Rectal smooth muscle tissue (tissue), 1 donor: ENCODE results near the gene DZIP1.
A peak's percentile ranks its signal among the peaks of the same experiment; 100 is the strongest.

Experiments
- H3K27ac ChIP-seq: one replicate; pipeline ENCODE4 v1.7.0; 2013; ENCODE audit warnings: low read depth, low read length, inconsistent platforms
- H3K27me3 ChIP-seq: one replicate; pipeline ENCODE4 v1.7.0; 2013; ENCODE audit warnings: low read length; ENCODE audit not compliant: control insufficient read depth, insufficient read depth
- H3K36me3 ChIP-seq: one replicate; pipeline ENCODE4 v1.7.0; 2013; ENCODE audit warnings: low read length; ENCODE audit not compliant: control insufficient read depth, insufficient read depth
- H3K4me1 ChIP-seq: one replicate; pipeline ENCODE4 v1.7.0; 2013; ENCODE audit warnings: low read length; ENCODE audit not compliant: control insufficient read depth, insufficient read depth
- H3K4me3 ChIP-seq: one replicate; pipeline ENCODE4 v1.7.0; 2013; ENCODE audit warnings: low read length
- H3K9ac ChIP-seq: one replicate; pipeline ENCODE4 v1.7.0; 2013; ENCODE audit warnings: low read length

The DZIP1 gene

GRCh38 chr13:95608640-95609323 lies 35.7 kb downstream of the DZIP1 start:
- Histone ChIP-seq H3K27me3 (no peaks in the 10 kb centered on the region), H3K27ac (no peak overlapping the region), H3K9ac (no peak overlapping the region), H3K4me3 (no peak overlapping the region), H3K4me1 (no peaks in the 10 kb centered on the region), H3K36me3 (no peaks in the 10 kb centered on the region)

DNA sequence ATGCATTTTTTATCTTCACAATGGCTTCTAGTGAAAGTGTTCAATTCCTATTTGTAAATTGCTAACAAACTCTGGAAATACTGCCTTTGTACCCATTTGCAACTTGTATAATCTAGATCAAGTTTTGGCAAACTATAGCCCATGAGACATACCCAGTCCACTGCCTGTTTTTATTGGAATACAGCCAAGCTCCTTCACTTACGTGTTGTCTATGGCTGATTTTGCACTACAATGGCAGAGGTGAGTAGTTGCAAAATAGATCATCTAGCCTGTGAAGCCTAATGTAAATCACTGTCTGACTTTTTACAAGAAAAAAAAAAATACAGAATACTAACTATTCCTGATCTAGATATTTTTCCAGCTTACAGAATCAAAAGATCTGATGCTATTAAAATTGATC lies 37.1 kb downstream of the DZIP1 start:
- H3K27ac ChIP-seq, result no peak overlapping the region
- H3K4me3 ChIP-seq, result no peak overlapping the region
- no peaks in the 10 kb centered on the region for H3K36me3 ChIP-seq
- no peaks in the 10 kb centered on the region for H3K4me1 ChIP-seq
- H3K27me3 ChIP-seq, result no peaks in the 10 kb centered on the region
- no peak overlapping the region for H3K9ac ChIP-seq

DNA sequence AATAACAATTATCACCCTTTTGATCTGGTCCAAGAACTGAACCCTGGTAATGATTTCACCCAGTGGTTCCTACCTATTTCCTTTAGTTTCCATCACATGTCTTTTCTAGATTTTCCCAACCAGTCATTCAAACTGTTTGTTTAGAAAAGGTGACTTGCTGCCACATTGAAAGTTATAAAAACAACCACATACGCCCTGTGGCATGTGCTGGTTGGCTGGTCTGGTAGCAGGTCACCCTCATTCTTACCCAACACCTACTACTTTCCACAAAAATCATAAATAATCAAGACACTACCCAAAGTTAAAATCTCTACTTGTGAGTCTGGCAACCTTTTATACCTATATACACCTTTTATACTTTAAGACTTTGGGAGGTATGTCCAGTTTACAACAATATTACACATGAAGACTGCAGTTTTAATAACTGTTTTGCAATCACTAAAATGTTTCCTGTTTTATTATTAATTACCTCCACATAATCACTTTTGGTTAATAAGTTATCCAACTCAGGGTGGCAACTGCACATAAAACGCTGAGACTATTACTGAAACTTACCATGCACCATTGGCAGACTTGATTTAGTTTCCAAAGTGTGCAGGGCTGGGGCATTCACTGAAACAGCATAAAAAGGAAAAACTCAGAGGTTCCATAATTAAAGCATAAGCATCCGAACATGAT lies 38.9 kb downstream of the DZIP1 start:
- no peak overlapping the region for H3K9ac ChIP-seq
- no peaks in the 10 kb centered on the region for H3K4me1 ChIP-seq
- H3K27me3 ChIP-seq, result no peaks in the 10 kb centered on the region
- no peak overlapping the region for H3K27ac ChIP-seq
- H3K36me3 ChIP-seq, result peaks cover 3% of the 10 kb centered on the region
- no peak overlapping the region for H3K4me3 ChIP-seq

DNA sequence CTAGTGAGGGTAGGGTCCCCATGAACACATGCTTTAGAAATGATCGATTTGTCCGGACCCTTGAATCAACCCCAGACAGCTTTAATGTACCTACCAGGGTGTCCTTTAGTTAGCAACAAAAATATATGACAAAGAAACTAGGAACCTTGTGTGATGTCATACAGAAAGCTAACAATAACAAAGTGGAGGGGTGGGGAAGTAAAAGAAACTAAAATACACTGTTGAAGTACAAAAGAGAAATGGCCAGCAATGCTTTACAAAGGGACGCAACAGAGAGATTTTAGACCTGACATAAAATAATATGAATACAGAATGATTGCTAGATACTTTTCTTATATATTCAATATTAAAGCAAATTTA lies 40.0 kb downstream of the DZIP1 start:
- Histone ChIP-seq H3K27ac (no peak overlapping the region), H3K4me1 (no peaks in the 10 kb centered on the region), H3K9ac (no peak overlapping the region), H3K27me3 (no peaks in the 10 kb centered on the region), H3K36me3 (peaks cover 3% of the 10 kb centered on the region), H3K4me3 (no peak overlapping the region)

GRCh38 chr13:95603887-95604555 lies 40.5 kb downstream of the DZIP1 start:
- no peak overlapping the region for H3K4me3 ChIP-seq
- no peaks in the 10 kb centered on the region for H3K4me1 ChIP-seq
- H3K9ac ChIP-seq, result no peak overlapping the region
- no peaks in the 10 kb centered on the region for H3K27me3 ChIP-seq
- H3K27ac ChIP-seq, result peak overlapping the region; percentile 54
- peaks cover 3% of the 10 kb centered on the region for H3K36me3 ChIP-seq

DNA sequence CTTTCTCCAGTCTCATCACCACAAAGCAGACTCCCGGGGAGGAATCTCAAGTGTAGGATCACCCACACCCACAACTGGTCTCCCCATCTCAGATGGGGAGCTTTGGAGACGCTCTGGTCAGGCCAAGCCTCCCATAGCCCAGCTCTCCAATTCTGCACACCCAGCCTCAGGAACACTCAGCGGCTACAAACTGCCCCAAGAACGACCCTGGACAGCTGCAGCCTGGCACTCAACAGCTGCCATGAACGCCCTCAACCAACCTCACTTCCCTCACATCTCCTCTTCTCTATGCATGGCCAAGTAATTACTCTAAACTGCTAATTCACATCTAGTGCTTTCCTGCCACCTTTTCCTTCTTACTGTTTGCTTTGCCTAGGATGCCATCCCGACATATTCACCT lies 42.6 kb downstream of the DZIP1 start:
- no peaks in the 10 kb centered on the region for H3K4me1 ChIP-seq
- no peak overlapping the region for H3K9ac ChIP-seq
- no peak overlapping the region for H3K4me3 ChIP-seq
- no peaks in the 10 kb centered on the region for H3K27me3 ChIP-seq
- no peak overlapping the region for H3K27ac ChIP-seq
- peaks cover 3% of the 10 kb centered on the region for H3K36me3 ChIP-seq

DNA sequence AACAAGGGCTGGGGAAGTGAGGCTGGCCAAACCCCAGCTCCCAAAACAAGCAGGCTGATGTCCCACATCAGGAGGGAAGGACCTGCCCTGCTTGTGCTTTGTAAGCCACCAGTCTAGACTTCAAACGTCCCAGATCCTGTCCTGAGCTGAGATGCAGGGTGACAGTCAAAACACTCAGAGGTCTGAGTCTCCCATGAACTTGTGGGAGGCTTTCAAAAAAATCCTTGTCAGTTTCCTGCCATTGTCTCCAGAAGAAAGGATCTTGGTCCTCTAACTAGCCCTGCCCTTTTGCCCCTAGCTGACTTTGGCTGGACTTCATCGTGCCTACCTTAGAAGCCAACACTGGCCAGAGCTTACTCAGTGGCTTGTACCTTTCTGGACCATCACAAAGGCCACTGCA lies 43.3 kb downstream of the DZIP1 start:
- no peak overlapping the region for H3K4me3 ChIP-seq
- no peak overlapping the region for H3K9ac ChIP-seq
- H3K27ac ChIP-seq, result no peak overlapping the region
- H3K27me3 ChIP-seq, result no peaks in the 10 kb centered on the region
- H3K4me1 ChIP-seq, result no peaks in the 10 kb centered on the region
- H3K36me3 ChIP-seq, result peaks cover 3% of the 10 kb centered on the region

DNA sequence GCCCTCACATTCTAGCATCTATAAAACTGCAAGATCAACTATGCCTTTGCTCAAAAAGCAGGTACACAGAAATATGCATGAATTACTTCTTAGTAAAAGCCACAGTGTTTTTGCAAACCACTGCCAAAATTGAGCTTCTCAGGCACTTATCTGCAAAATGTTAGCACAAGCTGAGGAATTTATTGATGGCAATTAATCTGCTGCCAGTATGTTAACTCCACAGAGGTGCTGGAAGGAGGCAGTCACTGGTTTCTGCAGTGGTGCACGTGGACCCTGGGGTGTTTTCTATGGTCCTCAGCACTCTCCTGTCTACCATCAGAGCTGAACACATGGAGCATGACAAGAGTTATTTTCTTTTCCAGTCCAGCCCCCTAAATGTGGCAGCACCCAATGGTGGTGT lies 47.8 kb downstream of the DZIP1 start:
- Histone ChIP-seq H3K4me1 (no peaks in the 10 kb centered on the region), H3K36me3 (no peaks in the 10 kb centered on the region), H3K9ac (no peak overlapping the region), H3K27ac (no peak overlapping the region), H3K27me3 (no peaks in the 10 kb centered on the region), H3K4me3 (no peak overlapping the region)

GRCh38 chr13:95593462-95593861 lies 51.0 kb downstream of the DZIP1 start:
- Histone ChIP-seq H3K27ac (no peak overlapping the region), H3K36me3 (peaks cover 3% of the 10 kb centered on the region), H3K4me1 (no peaks in the 10 kb centered on the region), H3K9ac (no peak overlapping the region), H3K27me3 (no peaks in the 10 kb centered on the region), H3K4me3 (no peak overlapping the region)

DNA sequence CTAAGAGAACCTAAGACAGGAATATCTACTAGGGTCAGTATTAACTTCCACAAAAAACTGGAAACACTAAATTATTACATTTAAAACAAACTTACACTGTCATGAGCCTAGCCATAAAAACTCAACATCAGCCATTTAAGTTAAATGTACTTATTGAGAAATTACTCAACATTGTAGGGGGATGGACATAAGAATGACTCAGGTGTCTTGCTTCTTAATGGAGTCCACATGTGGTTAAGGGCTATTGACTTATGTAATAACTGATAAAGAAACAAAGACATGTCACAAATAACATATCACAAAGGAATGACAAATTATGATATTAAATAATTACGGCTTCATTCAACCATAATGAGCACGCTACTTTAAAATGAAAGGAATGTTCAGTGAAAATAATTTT lies 55.8 kb downstream of the DZIP1 start:
- Histone ChIP-seq H3K36me3 (peaks cover 3% of the 10 kb centered on the region), H3K4me1 (no peaks in the 10 kb centered on the region), H3K4me3 (no peak overlapping the region), H3K27ac (no peak overlapping the region), H3K27me3 (no peaks in the 10 kb centered on the region), H3K9ac (no peak overlapping the region)

- Histone ChIP-seq H3K4me3 (no peak overlapping the region), H3K36me3 (peaks cover 3% of the 10 kb centered on the region), H3K4me1 (no peaks in the 10 kb centered on the region), H3K9ac (no peak overlapping the region), H3K27ac (no peak overlapping the region), H3K27me3 (no peaks in the 10 kb centered on the region)
These were observed 56.4 kb downstream of the DZIP1 start for GRCh38 chr13:95588134-95588533.

GRCh38 chr13:95585867-95586266 lies 58.6 kb downstream of the DZIP1 start:
- no peaks in the 10 kb centered on the region for H3K4me1 ChIP-seq
- H3K9ac ChIP-seq, result no peak overlapping the region
- no peak overlapping the region for H3K4me3 ChIP-seq
- H3K27me3 ChIP-seq, result no peaks in the 10 kb centered on the region
- H3K36me3 ChIP-seq, result peaks cover 10% of the 10 kb centered on the region
- H3K27ac ChIP-seq, result no peak overlapping the region

GRCh38 chr13:95579303-95579702 lies 65.2 kb downstream of the DZIP1 start:
- Histone ChIP-seq H3K4me1 (no peaks in the 10 kb centered on the region), H3K27me3 (no peaks in the 10 kb centered on the region), H3K9ac (no peak overlapping the region), H3K4me3 (no peak overlapping the region), H3K27ac (no peak overlapping the region), H3K36me3 (peaks cover 7% of the 10 kb centered on the region)
